BLaER1 treated with 17β-estradiol and CSF1 and Interleukin-3, amounts not matched to agents 10 nM and 100 nM (cell line): Measurements from ENCODE around the gene KIR3DL3.
A peak's percentile ranks its signal among the peaks of the same experiment; 100 is the strongest.
"Not testable (repeated sequence)": the region's sequence is repeated elsewhere in the genome, so short reads cannot be mapped to it uniquely, and the experiment has no call there.

Experiments used
- H3K27ac ChIP-seq, 11 experiments: shearing (Covaris generic); formaldehyde crosslinking; 2 replicates each; pipeline ENCODE4 v1.8.1; 2022
- H3K27me3 ChIP-seq, 11 experiments: shearing (Covaris generic); formaldehyde crosslinking; 2 replicates each; pipeline ENCODE4 v1.8.1; 2022
- H3K36me3 ChIP-seq, 11 experiments: shearing (Covaris generic); formaldehyde crosslinking; 2 replicates each; pipeline ENCODE4 v1.8.1; 2022
- H3K4me1 ChIP-seq, 10 experiments: shearing (Covaris generic); formaldehyde crosslinking; 2 replicates each; pipeline ENCODE4 v1.8.1; 2022
- H3K4me2 ChIP-seq, 11 experiments: shearing (Covaris generic); formaldehyde crosslinking; 2 replicates each; pipeline ENCODE4 v1.8.1; 2022
- H3K4me3 ChIP-seq, 10 experiments: shearing (Covaris generic); formaldehyde crosslinking; 2 replicates each; pipeline ENCODE4 v1.8.1; 2022
- H3K9ac ChIP-seq, 11 experiments: shearing (Covaris generic); formaldehyde crosslinking; 2 replicates each; pipeline ENCODE4 v1.8.1; 2022
- H3K9me3 ChIP-seq, 11 experiments: shearing (Covaris generic); formaldehyde crosslinking; replicated peaks in 1 of 11; 2 replicates each; pipeline ENCODE4 v1.8.1; 2022
- H4K20me1 ChIP-seq, 11 experiments: shearing (Covaris generic); formaldehyde crosslinking; 2 replicates each; pipeline ENCODE4 v1.8.1; 2022
- Cebpa-rat ChIP-seq, 11 experiments: shearing (Covaris generic); IDR thresholded peaks; 2 replicates each; pipeline ENCODE4 v1.8.1; 2022

KIR3DL3 gene

DNA sequence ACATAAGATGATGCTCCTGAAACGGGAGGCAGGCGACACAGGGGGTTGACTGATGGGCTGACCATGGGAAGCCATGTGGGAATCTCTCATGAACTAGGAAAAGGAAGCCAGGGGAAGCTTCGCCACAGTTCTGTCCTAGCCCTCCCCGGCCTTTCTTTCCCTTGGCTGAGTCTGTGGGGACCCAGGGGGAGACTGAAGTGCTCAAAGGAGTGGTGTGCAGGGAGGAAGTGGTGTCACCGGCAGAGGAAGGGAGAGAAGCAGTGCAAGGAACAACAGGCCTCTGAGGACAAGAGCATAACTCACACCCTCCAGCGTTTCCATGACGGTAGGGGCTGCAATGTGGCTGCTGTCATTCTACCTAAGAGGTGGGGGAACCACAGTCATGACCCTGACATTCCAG, 1.1 kb downstream of the KIR3DL3 start:
- Histone ChIP-seq H3K4me2 (no peak overlapping the region), H3K4me3 (no peak overlapping the region), H4K20me1 (no peaks in the 10 kb centered on the region), H3K36me3 (no peaks in the 10 kb centered on the region), H3K4me1 (no peaks in the 10 kb centered on the region), H3K9me3 (peaks cover 15 to 38% (median 20%) of the 10 kb centered on the region in 11 experiments), H3K9ac (no peak overlapping the region), H3K27ac (no peak overlapping the region), H3K27me3 (no peaks in the 10 kb centered on the region)
- TF ChIP-seq Cebpa-rat (IDR thresholded peaks at IDR 0.05), result no peak

- peaks cover 0 to 15% (median 0%) of the 10 kb centered on the region in 10 experiments; a peak in 5 of 20 replicates for H3K4me1 ChIP-seq
- no peaks in the 10 kb centered on the region for H3K36me3 ChIP-seq
- no peak overlapping the region for H3K4me3 ChIP-seq
- no peaks in the 10 kb centered on the region for H3K27me3 ChIP-seq
- no peak overlapping the region for H3K4me2 ChIP-seq
- no peak overlapping the region for H3K9ac ChIP-seq
- TF ChIP-seq Cebpa-rat (IDR thresholded peaks at IDR 0.05), result no peak
- no peaks in the 10 kb centered on the region for H4K20me1 ChIP-seq
- peaks cover 0 to 21% (median 4%) of the 10 kb centered on the region in 11 experiments; a peak in 7 of 22 replicates for H3K9me3 ChIP-seq
- no peak overlapping the region for H3K27ac ChIP-seq
Observed at GRCh38 chr19:54727562-54727961, 3.3 kb downstream of the KIR3DL3 start.

DNA sequence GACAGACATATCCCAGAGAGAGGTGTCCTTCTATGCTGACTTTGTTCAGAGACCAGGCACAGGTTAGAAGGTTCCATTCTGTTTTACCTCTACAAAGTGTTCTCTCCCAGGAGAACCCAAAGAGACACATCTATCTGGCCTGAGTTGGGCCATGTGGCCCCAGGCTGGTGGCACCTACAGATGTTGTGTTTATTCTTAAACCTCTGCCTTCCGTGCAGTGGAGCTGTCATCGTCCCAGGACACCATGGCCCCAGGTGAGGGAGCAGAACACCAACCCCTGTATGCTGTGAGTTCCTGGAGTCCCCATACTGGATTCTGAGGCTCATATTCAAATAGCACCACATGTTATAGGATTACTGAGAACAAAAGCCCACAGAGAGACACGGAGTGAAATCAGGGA, 3.9 kb downstream of the KIR3DL3 start:
- Histone ChIP-seq H3K9ac (no peak overlapping the region), H3K36me3 (no peaks in the 10 kb centered on the region), H3K4me2 (no peak overlapping the region), H3K4me1 (peaks cover 0 to 15% (median 0%) of the 10 kb centered on the region in 10 experiments; a peak in 5 of 20 replicates), H3K27ac (no peak overlapping the region), H3K9me3 (peaks cover 0 to 24% (median 4%) of the 10 kb centered on the region in 11 experiments; a peak in 8 of 22 replicates), H3K27me3 (no peaks in the 10 kb centered on the region), H4K20me1 (no peaks in the 10 kb centered on the region), H3K4me3 (no peak overlapping the region)
- TF ChIP-seq Cebpa-rat (IDR thresholded peaks at IDR 0.05), result no peak

- no peak for TF ChIP-seq Cebpa-rat (IDR thresholded peaks at IDR 0.05)
- H3K27me3 ChIP-seq, result no peaks in the 10 kb centered on the region
- no peaks in the 10 kb centered on the region for H3K36me3 ChIP-seq
- H3K9ac ChIP-seq, result no peak overlapping the region
- no peak overlapping the region for H3K27ac ChIP-seq
- H3K9me3 ChIP-seq, result peaks cover 5 to 36% (median 15%) of the 10 kb centered on the region in 11 experiments; a peak in 20 of 22 replicates
- H4K20me1 ChIP-seq, result no peaks in the 10 kb centered on the region
- H3K4me3 ChIP-seq, result no peak overlapping the region
- no peak overlapping the region for H3K4me2 ChIP-seq
- H3K4me1 ChIP-seq, result peaks cover 0 to 15% (median 0%) of the 10 kb centered on the region in 10 experiments; a peak in 5 of 20 replicates
Observed at GRCh38 chr19:54729416-54730188, 5.4 kb downstream of the KIR3DL3 start.

GRCh38 chr19:54731191-54731590, 6.9 kb downstream of the KIR3DL3 start:
- Histone ChIP-seq H3K4me3 (no peak overlapping the region), H3K27me3 (no peaks in the 10 kb centered on the region), H3K4me1 (peaks cover 0 to 15% (median 0%) of the 10 kb centered on the region in 10 experiments; a peak in 5 of 20 replicates), H3K36me3 (no peaks in the 10 kb centered on the region), H3K9ac (no peak overlapping the region), H3K9me3 (peaks cover 5 to 44% (median 16%) of the 10 kb centered on the region in 11 experiments; a peak in 20 of 22 replicates), H3K27ac (no peak overlapping the region), H3K4me2 (peak overlapping the region in 3 of 11 experiments; percentile 15 to 52 (median 25); a peak in 6 of 22 replicates), H4K20me1 (no peaks in the 10 kb centered on the region)
- no peak for TF ChIP-seq Cebpa-rat (IDR thresholded peaks at IDR 0.05)

- not testable (repeated sequence) for H3K4me1 ChIP-seq, H3K36me3 ChIP-seq
- H3K9me3 ChIP-seq, result peaks cover 5 to 25% (median 16%) of the 10 kb centered on the region in 11 experiments; a peak in 20 of 22 replicates
Observed at GRCh38 chr19:54738306-54738705, 14.1 kb downstream of the KIR3DL3 start, which contains the start of gene KIR2DL3. TSS of gene KIR2DL3 (plus strand) at chr19:54738513. CDS start at chr19:54738546, 33 bp downstream.

GRCh38 chr19:54738715-54739114, 14.5 kb downstream of the KIR3DL3 start:
- Histone ChIP-seq H3K36me3 (no peaks in the 10 kb centered on the region), H3K4me3 (no peak overlapping the region), H4K20me1 (no peaks in the 10 kb centered on the region), H3K4me2 (no peak overlapping the region), H3K4me1 (no peaks in the 10 kb centered on the region), H3K9ac (no peak overlapping the region), H3K27ac (no peak overlapping the region), H3K27me3 (no peaks in the 10 kb centered on the region), H3K9me3 (peaks cover 5 to 21% (median 14%) of the 10 kb centered on the region in 11 experiments; a peak in 20 of 22 replicates)
- TF ChIP-seq Cebpa-rat (IDR thresholded peaks at IDR 0.05), result no peak

More at GRCh38 chr19:54738306-54738705, 14.1 kb downstream of the KIR3DL3 start, which contains the start of gene KIR2DL3:
- H3K27me3 ChIP-seq, H3K9ac ChIP-seq, H3K27ac ChIP-seq, H3K4me2 ChIP-seq, H3K4me3 ChIP-seq, H4K20me1 ChIP-seq: not testable (repeated sequence)

GRCh38 chr19:54739587-54740497, 15.6 kb downstream of the KIR3DL3 start:
- TF ChIP-seq Cebpa-rat (IDR thresholded peaks at IDR 0.05), result no peak
- Histone ChIP-seq H3K4me1 (no peaks in the 10 kb centered on the region), H3K9me3 (peaks cover 0 to 10% (median 3%) of the 10 kb centered on the region in 11 experiments; a peak in 12 of 22 replicates), H4K20me1 (no peaks in the 10 kb centered on the region), H3K9ac (no peak overlapping the region), H3K36me3 (no peaks in the 10 kb centered on the region), H3K27me3 (no peaks in the 10 kb centered on the region), H3K4me2 (no peak overlapping the region), H3K27ac (no peak overlapping the region), H3K4me3 (no peak overlapping the region)

- not testable (repeated sequence) for H4K20me1 ChIP-seq, H3K36me3 ChIP-seq, H3K4me1 ChIP-seq, H3K9ac ChIP-seq, H3K27ac ChIP-seq, H3K9me3 ChIP-seq, H3K27me3 ChIP-seq, H3K4me2 ChIP-seq, H3K4me3 ChIP-seq
Observed at GRCh38 chr19:54741950-54742349, 17.7 kb downstream of the KIR3DL3 start.

DNA sequence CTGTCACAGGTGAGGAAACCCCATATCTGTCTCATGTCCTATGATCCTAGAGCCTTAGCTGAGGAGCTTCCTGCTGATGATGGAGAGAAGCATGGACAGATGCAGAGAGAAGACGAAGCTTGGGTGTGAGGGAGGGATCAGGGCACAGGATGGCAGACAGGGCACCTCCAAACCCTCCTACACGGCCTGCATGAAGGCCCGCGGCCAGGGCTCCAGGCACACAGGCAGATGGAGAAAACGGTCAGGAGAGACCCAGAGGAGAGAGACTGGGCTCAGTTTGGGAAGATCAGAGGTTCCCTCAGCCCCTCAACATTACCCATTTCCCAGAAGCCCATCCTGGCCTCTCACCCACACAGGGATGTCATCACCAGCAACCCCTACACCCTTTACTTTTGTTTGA, 19.8 kb downstream of the KIR3DL3 start:
- H3K27me3 ChIP-seq, H3K9ac ChIP-seq, H3K27ac ChIP-seq, H3K9me3 ChIP-seq, H3K4me2 ChIP-seq, H3K36me3 ChIP-seq, H4K20me1 ChIP-seq, H3K4me3 ChIP-seq: not testable (repeated sequence)
- peaks cover 0 to 14% (median 0%) of the 10 kb centered on the region in 10 experiments; a peak in 7 of 20 replicates for H3K4me1 ChIP-seq

GRCh38 chr19:54747614-54748322, 23.5 kb downstream of the KIR3DL3 start:
- not testable (repeated sequence) for H3K4me3 ChIP-seq, H3K27me3 ChIP-seq, H3K36me3 ChIP-seq, H3K9ac ChIP-seq, H4K20me1 ChIP-seq
- H3K9me3 ChIP-seq, result peaks cover 0 to 17% (median 5%) of the 10 kb centered on the region in 11 experiments; a peak in 11 of 22 replicates
- peaks cover 0 to 14% (median 0%) of the 10 kb centered on the region in 10 experiments; a peak in 7 of 20 replicates for H3K4me1 ChIP-seq
- H3K4me2 ChIP-seq, result peak overlapping the region in 4 of 11 experiments; percentile 31 to 43 (median 34); a peak in 9 of 22 replicates
- H3K27ac ChIP-seq, result peak overlapping the region in 2 of 11 experiments; percentile 14 to 47; a peak in 3 of 22 replicates

GRCh38 chr19:54750276-54750675, 26.0 kb downstream of the KIR3DL3 start:
- H3K36me3 ChIP-seq, H3K4me2 ChIP-seq, H3K9ac ChIP-seq, H4K20me1 ChIP-seq, H3K27me3 ChIP-seq, H3K4me3 ChIP-seq, H3K27ac ChIP-seq: not testable (repeated sequence)
- Histone ChIP-seq H3K4me1 (peaks cover 0 to 14% (median 0%) of the 10 kb centered on the region in 10 experiments; a peak in 7 of 20 replicates), H3K9me3 (peaks cover 0 to 17% (median 5%) of the 10 kb centered on the region in 11 experiments; a peak in 12 of 22 replicates)
